Activated gamma-delta T cell treated with anti-CD3 and anti-CD28 coated beads, Interleukin-2, amount 50 U/mL, for 16 hours (primary cell): ENCODE data around the gene ELF1.
"Not testable (repeated sequence)": the region's sequence is repeated elsewhere in the genome, so short reads cannot be mapped to it uniquely, and the experiment has no call there.

Experiments
- DNase-seq: peaks from one replicate; pipeline ENCODE4 v3.0.0-alpha.2; 2020; ENCODE audit warnings: low read depth

ELF1 gene

DNA sequence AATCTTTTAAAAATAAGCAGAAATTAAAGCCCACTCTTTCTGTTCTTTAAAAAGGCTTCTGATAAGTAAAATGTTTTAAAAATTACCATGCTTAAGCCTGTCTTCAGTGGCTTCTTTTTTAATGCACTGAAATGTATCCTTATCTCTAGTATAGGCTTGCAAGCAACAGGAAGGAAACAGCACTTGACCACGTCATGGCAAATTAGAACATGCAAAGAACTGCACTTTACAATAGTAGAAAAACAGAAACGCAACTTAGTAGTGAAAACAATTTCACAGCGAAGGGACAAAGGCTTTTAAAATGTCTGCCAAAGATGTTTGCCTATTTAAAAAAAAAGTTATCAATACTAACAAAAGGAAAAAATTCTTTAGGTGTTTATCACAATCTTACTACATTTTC lies 36.3 kb downstream of the ELF1 start:
- DNase-seq = peak; percentile 46

DNA sequence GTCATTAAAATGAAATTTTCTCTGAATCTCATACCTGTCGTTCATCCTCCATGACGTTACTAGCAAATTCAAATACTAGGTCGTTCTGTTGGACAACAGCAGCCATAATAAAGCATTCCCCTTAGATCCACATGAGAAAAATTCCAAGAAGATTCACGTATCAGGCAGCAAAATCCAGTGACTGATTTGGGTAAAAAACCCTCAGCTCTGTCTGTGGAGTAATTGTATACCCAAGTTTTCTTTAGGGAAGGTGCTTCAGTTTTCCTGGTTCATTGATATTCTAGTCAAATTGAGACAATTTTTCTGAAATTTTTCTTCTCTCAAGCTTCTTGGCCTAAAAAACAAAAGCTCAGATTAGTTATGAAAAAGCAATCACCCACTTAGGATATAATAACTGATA lies 37.2 kb downstream of the ELF1 start:
- no peak for DNase-seq

DNA sequence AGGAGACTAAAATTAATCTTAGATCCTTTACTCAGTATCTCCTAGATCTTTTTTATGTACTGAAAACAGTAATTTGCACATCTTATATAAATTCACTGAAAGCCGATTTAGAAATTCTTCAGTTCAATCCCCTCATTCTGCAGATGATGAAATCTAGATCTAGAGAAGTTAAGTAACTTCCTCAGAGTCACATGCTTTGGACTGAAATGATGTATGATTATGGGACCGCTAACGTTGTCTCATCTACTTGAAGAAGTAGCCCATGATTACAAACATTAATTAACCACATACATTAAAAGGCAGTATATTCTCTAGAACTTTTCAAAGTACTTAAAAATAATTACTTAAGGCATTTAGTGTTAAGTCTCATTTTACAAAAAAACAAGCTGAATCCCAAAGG lies 37.8 kb downstream of the ELF1 start:
- DNase-seq = no peak

DNA sequence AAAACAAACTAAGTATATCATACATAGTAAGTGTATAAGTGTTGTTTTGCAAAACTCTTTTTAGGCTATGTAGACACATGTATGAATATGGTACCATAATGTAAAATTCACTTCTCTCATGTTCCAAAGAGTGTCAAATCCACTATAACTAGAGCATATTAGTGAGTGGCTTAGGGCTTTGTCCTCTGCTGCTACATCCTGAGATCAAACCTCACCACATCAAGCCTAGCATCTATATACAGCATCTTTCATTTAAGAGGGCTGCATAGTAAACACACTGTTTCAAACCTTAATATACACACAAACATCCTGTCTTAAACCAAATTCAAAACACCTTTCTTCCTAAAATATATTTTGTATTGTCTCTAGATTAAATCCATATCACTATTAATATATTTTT lies 38.7 kb downstream of the ELF1 start:
- DNase-seq = no peak

DNA sequence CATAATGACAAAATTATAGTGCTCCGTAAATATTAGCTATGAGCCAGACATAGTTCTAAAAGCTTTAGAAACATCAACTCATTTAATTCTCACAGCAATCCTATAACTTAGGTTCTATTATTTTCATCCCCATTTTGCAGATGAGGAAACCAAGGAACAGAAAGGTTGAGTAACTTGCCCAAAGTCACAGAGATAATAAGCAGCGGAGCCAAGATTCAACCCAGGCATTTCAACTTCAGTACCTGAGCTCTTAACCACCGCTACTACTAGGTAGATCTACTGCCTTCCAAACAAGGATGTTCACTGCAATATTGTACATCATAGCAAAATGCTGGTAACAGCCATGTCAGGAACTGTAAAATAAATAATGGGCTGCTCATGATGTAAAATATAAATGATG lies 39.9 kb downstream of the ELF1 start:
- DNase-seq = no peak

DNA sequence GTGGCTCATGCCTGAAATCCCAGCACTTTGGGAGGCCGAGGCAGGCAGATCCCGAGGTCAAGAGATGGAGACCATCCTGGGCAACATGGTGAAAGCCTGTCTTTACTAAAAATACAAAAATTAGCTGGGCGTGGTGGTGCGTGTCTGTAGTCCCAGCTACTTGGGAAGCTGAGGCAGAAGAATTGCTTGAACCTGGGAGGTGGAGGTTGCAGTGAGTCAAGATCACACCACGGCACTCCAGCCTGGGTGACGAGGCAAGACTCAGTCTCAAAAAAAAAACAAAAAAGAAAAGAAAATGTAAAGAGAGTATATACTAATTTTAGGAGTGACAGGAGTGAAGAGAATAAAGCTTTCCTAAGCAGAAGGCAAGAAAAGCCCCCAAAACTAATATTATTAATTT lies 41.0 kb downstream of the ELF1 start:
- not testable (repeated sequence) for DNase-seq

DNA sequence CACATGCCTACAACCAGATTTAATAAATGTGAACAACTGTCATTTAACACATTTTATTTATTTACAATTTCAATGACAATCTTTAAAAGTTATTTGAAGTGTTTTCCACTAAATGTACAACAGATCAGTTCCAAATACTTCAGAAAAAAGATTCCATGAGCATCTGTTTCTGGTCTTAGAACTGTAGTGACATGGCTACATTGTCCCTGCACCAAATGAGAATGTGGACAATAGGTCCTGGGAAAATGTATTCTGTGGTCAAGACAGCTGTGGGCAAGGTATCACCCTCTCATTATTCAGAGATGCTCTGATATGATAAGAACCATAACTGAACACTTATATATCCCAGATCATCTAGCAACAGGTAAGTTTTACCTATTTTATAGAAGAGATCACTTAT lies 43.7 kb downstream of the ELF1 start:
- no peak for DNase-seq

DNA sequence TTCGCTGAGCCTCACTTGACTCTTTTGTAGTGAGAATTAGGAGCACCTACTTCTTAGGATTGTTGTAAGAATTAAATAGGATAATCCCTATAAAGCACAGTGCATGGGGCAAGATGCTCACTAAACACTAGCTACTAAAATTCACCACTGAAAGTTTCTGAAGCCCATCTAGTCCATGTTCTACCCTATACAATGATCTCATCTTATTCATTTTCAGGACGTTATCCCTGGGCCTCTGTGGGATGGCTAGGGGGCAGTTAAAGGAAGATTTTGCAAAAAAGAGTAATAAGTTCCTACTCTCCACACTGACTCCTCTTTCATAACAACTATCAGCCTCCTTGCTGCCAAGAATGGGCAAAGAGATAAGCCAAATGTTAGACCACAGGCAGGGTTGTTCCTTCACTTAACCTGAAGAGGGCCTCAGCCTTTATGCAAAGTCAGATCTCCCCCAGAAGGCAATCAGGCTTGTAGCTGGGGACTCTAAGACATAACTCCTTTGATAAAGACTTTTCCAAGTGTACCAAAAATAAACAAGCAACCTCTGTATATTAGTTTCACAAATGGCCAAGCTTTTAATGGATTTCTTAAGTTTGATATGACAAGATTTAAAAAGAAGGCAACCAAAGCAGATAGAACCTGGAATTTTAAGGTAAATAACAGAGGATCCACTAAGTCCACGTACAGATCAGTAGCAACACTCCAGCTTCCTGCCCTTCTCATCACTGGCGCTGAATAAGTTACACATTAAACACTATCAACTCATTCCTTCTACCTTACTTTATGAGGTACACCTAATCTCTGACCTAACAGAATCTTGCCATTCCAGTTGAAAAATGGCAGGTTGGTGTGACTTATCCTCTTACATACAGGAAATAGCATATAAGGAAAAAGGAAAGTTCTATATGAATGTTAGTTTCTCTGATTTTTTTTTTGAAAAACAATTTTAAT lies 44.4 kb downstream of the ELF1 start:
- DNase-seq = no peak

DNA sequence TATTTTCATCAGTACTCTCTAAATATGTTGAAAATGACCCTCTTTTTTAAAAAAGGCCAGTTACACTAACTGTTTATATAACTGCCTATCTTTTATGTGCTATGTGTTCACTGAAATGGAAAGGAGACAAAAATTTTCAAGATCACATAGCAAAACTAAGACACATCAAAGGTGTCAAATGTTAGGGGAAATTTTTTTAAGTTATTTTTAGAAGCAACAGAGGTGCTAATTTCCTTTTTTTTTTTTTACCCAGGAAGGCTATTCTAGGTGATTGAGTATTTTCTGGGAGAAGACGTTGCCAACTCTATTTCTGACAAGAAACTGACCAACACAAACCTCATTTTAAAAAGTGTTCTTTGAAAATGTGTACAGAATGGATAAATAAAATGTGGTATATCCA lies 45.7 kb downstream of the ELF1 start:
- no peak for DNase-seq

DNA sequence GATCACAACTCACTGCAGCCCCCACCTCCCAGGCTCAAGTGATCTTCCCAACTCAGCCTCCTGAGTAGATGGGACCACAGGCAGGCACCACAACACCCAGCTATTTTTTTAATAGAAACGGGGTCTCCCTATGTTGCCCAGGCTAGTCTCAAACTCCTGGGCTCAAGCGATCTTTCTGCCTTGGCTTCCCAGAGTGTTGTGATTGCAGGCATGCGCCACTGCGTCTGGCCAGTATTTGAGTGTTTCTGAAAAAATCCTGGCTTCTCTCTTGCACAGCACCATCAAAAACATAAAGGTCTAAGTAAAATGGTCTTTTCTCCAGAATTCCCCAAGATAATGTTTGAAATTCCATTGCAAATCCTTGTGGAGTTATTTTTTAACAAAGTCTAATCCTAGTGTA lies 47.8 kb downstream of the ELF1 start:
- no peak for DNase-seq

- no peak for DNase-seq
These were observed 48.3 kb downstream of the ELF1 start for GRCh38 chr13:40970803-40971202.

DNA sequence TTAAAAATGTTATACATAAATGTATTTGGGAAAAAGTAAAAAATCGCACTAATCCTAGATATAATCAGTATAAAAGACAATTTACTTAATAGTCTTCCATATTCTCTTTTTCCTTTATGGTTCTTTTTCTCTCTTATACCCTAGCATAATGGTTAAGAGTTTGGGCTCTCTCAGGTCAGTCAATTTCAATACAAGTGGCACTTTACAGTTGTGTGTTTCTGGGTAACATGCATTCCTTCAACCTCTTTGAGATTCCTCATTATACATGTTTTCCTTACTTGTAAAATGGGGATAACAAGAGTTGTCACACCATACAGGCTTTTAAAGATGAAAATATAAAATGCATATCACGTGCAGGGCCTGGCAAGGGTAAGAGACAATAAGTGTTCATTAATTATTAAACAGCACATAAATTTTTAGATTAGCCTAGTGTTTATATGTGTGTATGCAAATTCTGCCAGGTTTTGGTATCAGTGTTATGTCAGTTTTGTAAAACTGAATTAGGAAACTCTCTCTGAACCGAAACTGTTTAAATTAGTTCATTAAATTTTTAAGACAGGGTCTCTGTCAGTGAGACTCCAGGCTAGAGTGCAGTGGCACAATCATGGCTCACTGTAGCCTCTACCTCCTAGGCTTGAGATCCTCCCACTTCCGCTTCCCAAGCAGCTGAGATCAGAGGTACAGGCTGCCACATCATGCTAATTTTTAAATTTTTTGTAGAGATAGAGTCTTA lies 49.8 kb downstream of the ELF1 start:
- DNase-seq = no peak

DNA sequence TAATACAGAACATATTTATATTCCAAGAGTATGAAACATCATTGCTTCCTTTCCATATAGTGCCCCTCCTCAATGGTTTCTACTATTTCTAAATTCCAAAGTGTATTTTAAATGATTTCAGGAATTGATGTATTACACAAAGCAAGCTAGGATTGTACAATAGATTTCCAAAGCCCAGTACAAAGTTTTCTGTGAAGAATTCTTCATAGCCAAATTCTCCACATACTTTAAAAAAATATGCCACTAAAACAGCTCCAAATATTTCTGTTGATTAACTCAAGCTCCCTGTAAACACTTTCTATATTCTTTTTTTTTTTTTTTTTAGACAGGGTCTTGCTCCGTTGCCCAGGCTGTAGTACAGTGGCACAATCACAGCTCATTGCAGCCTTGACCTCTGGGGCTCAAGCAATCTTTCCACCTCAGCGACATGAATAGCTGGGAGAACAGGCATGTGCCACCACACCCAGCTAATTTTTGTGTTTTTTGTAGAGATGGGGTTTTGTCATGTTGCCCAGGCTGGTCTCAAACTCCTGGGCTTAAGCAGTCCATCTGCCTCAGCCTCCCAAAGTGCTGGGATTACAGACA lies 50.6 kb downstream of the ELF1 start:
- no peak for DNase-seq

DNA sequence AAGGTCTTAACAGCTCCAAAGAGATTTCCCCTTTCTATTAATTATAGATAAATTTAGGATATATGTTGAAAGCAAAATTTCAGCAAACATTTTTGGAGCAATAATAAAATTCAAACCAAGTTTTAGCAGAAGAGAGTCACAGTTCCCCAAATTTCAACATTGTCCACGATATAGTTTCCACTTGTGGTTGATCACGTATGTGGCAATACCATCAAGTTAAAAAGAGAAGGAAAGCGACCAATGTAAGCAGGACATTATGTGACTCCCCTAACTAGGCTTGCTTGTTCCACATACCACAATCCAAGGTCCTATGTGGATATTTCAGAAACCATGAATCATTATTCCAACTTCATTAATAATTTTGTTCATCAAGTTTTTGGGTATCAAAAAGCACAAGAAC lies 52.8 kb downstream of the ELF1 start:
- DNase-seq = no peak

- DNase-seq = no peak
These were observed 55.2 kb downstream of the ELF1 start for GRCh38 chr13:40963927-40964326.

DNA sequence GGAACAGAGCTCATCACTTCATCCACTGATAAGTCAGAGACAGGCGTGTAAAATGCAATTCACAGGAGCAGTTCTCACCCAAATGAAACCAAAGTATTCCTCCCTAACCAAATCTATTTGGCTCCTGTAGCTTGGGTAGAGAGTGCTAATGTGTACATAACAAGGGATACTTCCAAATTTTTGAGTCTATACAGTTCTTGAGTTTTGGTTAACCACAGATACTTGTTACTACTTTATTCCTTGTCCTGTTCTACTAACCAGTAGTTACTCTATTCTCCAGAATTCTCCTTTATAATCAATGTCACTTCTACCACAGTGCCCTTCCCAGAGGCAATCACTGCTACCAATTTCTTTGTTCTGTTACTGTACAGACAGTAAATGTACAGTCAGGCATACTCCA lies 57.3 kb downstream of the ELF1 start:
- DNase-seq = no peak

DNA sequence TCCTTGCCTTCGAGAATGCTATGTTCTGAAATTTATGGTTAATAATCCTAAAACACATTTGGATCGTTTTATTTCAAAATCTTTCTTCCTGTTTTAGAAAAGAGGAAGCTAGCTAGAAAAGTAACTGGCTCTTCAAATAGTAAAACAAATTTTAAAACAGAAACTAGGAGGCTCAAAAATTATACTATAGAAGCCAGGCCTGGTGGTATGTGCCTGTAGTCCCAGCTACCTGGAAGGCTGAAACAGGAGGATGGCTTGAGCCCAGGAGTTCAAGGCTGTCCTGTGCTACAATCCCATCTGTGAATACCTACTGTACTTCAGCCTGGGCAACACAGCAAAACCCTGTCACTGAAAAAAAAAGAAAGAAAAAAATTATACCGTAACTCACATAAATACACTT lies 57.9 kb downstream of the ELF1 start:
- DNase-seq = no peak

- no peak for DNase-seq
These were observed 58.4 kb downstream of the ELF1 start for GRCh38 chr13:40960716-40961115.

DNA sequence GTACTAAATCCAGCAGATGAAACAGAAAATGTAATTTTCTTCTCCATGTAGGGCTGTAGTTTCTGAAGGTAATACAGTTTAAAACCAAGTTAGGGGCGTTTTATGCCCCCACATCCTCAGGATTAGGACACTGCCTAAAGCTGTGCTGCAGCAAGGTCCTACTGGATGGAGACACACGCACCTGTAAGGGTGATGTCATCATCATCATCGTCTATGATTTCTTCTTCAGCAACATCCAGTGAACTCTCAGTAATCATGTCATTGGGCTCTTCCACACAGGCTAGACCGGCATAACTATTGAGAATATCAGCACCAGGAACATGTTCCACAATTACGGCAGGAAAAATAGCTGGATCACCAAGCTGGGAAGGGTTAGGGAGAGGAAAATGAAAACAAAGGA lies 60.5 kb downstream of the ELF1 start:
- DNase-seq = no peak

DNA sequence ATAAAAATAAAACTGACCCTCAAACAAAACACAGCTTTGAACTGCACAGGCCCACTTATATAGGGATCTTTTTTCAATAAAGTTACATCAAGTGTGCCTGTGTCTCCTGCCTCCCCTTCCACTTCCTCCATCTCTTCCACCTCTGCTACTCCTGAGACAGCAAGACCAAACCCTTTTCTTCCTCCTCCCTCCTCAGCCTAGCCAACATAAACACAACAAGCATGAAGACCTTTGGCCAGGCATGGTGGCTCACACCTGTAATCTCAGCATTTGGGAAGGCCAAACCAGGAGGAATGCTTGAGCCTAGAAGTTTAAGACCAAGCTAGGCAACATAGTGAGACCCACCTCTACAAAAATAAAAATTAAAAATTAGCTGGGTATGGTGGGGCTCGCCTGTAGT lies 72.6 kb downstream of the ELF1 start:
- no peak for DNase-seq

GRCh38 chr13:40943073-40943472 lies 76.0 kb downstream of the ELF1 start:
- DNase-seq = no peak

DNA sequence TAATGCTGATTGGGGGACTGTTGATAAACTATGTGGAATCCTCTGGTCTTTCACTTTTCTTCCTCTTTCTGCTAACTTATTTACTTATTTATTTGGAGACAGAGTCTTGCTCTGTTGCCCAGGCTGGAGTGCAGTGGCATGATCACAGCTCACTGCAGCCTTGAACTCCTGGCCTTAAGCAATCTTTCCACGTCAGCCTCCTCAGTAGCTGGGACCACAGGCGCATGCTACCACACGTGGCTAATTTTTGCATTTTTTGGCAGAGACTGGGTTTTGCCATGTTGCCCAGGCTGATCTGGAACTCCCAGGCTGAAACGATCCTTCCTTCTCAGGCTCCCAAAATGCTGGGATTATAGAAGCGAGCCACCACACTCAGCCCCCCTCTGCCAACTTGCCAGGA lies 77.5 kb downstream of the ELF1 start:
- DNase-seq = no peak

- no peak for DNase-seq
These were observed 78.3 kb downstream of the ELF1 start for GRCh38 chr13:40940841-40941240.
